Tracheal epithelial cell (primary cell): ENCODE results near the gene TUBA3E. TPM values are rescaled to one million over a fixed set of nuclear protein-coding genes. Genes with fewer than 3 reads are reported as not detected.

Source experiments
- total RNA-seq: library from RNA; depleted of rRNA; stranded (reverse); fragments of >200 nt; gene quantifications from 2 replicates; pipeline ENCODE4 v1.2.1, GENCODE V29; 2014

Gene TUBA3E
- total RNA-seq: not detected in 2 replicates

DNA sequence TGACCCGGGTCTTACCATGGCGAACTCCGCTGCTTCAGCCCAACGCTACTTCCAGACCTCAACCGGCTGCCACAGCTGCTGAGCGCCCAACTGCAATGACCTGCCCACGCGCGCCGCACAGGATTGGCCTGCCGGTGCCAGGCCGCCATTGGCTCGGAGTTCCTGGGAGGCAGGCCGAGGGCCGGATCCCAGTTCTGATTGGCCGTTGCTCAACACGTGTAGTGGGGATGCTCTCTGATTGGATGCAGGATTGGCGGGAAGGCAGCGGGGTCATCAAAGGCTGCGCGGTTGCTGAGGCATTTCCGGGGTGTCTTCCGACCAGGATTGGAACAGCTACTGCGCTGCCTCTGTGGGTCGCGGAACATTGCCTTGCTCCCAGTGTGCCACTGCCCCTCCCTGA, at the start of gene TUBA3E:
TSS of gene TUBA3E (minus strand) at position 97 of the 400 bp plus-strand sequence. CDS start at position 18, 79 bp downstream.

DNA sequence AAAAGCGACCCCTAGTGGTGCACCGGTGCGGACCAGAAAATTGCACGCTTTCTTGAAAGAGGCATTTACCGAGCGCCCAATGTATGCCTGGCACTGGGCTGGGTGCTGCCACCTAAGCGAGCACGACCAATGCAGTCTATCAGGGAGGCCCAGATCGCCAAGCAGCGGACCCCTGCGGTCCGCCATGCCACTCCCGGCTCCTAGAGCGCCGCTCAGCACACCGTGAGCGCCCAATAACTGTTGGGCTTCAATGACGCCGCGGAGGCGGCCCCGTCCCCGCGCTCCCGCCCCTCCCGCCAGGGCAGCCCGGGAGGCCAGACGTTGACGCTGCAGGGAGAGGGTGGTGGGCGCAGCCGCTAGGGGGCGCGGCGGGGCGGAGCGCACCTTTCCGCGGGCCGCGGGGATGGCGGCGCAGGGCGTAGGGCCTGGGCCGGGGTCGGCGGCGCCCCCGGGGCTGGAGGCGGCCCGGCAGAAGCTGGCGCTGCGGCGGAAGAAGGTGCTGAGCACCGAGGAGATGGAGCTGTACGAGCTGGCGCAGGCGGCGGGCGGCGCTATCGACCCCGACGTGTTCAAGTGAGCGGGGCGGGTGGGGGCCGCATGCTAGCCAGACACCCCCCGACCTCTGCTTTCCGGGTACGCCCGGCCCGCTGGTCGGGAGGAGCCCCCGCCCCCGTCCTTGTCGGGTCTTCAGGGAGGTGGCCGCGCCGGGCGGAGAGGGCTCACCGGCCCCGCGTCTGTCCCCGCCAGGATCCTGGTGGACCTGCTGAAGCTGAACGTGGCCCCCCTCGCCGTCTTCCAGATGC, 16.2 kb downstream of the TUBA3E start, which contains the start of gene MZT2B:
TSS of gene MZT2B (plus strand) at position 383 of the 803 bp plus-strand sequence. CDS start at position 404, 21 bp downstream.

DNA sequence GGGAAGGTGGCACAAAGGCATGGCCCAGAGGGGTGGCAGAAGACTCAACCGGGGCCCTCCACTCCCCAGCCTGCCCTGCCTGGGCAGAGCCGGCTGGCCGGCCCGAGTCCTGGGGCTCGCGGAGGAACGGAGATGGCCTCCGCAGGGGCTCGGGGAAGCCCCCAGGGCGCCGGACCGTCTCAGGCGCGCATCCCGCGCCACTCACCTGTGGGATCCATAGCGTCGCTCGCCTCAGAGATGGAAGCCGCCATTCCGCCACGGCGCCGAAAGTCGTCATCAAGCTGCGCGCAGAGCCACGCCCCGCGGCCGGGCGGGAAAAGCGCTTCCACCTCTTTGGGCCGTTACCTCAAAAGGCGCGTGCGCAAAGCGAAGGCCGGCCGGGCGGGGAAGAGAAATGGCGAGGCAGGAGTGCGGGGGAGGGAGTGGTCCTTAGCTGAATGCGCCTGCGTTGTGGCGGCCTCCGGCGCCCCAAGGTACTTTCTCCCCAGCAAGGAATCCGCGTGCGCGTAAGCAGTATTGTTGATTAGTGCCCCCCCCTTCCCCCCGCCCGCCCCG, 16.8 kb downstream of the TUBA3E start, which contains the start of gene SMPD4:
TSS of gene SMPD4 (minus strand) at position 278 of the 555 bp plus-strand sequence. CDS start 5,010 bp downstream, outside the sequence.

DNA sequence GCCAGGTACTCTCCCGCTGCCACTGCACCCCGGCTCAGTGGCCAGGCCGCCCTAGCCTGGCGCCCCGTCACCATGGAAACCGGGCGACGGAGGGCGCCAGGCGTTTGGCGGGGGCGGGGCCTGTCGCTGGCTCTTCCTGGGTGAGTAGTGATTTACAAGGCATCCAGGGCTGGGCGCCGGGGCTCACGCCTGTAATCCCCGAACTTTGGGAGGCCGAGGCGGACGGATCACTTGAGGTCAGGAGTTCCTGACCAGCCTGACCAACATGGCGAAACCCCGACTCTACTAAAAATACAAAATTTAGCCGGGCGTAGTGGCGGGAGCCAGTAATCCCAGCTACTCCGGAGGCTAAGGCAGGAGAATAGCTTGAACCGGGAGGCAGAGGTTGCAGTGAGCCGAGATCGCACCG, 53.2 kb downstream of the TUBA3E start, which contains the start of gene CCDC74B:
TSS of gene CCDC74B (minus strand) at position 107 of the 409 bp plus-strand sequence. CDS start 116 bp downstream, outside the sequence.

Other genes with a start within 250 kb of the TUBA3E start
- gene RAB6C, start 218.8 kb downstream of the TUBA3E start, total RNA-seq: not detected in 2 replicates
- gene POTEF, start 69.2 kb downstream of the TUBA3E start, total RNA-seq: not detected in 2 replicates
- 1.4 and 2.3 TPM in 2 replicates for gene CCDC74B, start 53.3 kb downstream of the TUBA3E start, total RNA-seq
- 13.5 and 14.9 TPM in 2 replicates for gene SMPD4, start 16.8 kb downstream of the TUBA3E start, total RNA-seq
- 180 and 208 TPM in 2 replicates for gene MZT2B, start 16.2 kb downstream of the TUBA3E start, total RNA-seq
- 137 and 140 TPM in 2 replicates for gene IMP4, start 144.5 kb upstream of the TUBA3E start, total RNA-seq
- 15.6 and 17.8 TPM in 2 replicates for gene PTPN18, start 157.6 kb upstream of the TUBA3E start, total RNA-seq